Measurements from ENCODE around the gene ST8SIA2. TPM values are rescaled to one million over a fixed set of nuclear protein-coding genes. Genes with fewer than 3 reads are reported as not detected.

ST8SIA2 gene
- polyA plus RNA-seq, 1 of the 3 experiments (the other 2 are of a cell fraction), result 0.05 TPM

DNA sequence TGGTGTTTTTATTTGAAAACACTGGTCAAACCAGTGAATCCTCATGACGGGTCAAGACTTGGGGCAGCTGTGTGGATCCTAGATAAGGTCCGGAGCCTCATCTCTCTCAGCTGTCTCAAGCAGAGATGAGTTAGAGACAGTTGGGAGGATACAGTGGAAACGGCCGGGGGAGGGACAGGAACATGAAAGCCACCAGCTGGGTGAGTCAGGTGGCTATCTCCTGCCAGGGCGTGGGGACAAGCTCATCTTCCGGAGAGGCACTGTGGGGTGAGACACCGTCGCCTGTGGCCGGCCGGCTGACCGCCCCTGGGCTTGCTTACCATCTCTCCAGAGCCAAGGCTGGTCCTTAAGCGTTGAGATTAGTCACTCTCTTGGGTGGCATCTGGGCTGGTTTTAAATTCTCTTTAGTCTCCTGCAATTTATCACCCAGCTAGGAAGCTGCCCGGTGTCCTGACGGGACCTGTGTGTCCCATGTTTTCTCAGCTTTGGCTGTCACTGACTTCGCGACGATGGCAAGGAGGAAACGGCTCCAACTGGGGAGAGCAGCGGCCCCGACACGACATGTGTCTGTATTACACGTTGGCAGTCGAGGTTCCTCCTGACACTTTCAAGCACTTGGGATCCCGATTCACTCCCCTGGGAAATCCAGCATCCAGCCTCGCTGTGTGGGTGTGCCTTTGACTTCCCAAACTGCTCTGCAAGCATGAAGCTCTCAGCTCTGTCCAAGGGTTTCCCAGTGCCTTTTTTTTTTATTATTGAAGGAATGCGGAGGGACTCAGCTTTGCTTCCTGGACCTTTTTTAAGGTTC is 7.5 kb downstream of the ST8SIA2 start:
- Histone ChIP-seq H3K27ac (ENCODE audit: low read depth in 2 of 2, low read length in 1 of 2) (no peak overlapping the region), H3K4me1 (ENCODE audit: control insufficient read depth in 1 of 2, insufficient read depth in 2 of 2, low read depth in 1 of 2, low read length in 1 of 2) (no peaks in the 10 kb centered on the region), H2AFZ (ENCODE audit: low read depth) (no peak overlapping the region), H3K4me2 (no peak overlapping the region), H3K79me2 (ENCODE audit: insufficient read depth) (no peaks in the 10 kb centered on the region), H3F3A (replicated peaks; ENCODE audit: insufficient read depth) (no peaks in the 10 kb centered on the region), H3K27me3 (ENCODE audit: insufficient read depth) (no peaks in the 10 kb centered on the region), H3K4me3 (ENCODE audit: low read depth in 2 of 2, low read length in 1 of 2) (no peak overlapping the region), H4K20me1 (ENCODE audit: insufficient read depth) (no peaks in the 10 kb centered on the region), H3K9me2 (no peaks in the 10 kb centered on the region), H3K9ac (no peak overlapping the region), H3K9me3 (no peaks in the 10 kb centered on the region), H3K36me3 (replicated peaks in 1 of 2; ENCODE audit: control insufficient read depth in 1 of 2, insufficient read depth in 2 of 2, low read length in 1 of 2) (no peaks in the 10 kb centered on the region)
- no peak for DNase-seq
- POLR2A ChIA-PET, result no interaction called here
- 58% methylated on average over 24 of the region's 26 CpGs for WGBS (ENCODE audit: low lambda C conversion rate)
- no peak for TF ChIP-seq CHD2 (IDR thresholded peaks at IDR 0.05; ENCODE audit: low read length, partially characterized antibody)
- no peak for TF ChIP-seq RAD21 (IDR thresholded peaks at IDR 0.05; ENCODE audit: low read length)
- no peak for TF ChIP-seq GATA2 (CRISPR knock-in tag; IDR thresholded peaks at IDR 0.05)
- no peak for TF ChIP-seq MEF2A (IDR thresholded peaks at IDR 0.05; ENCODE audit: borderline replicate concordance, low read depth)
- no peak for TF ChIP-seq GABPA (IDR thresholded peaks at IDR 0.05; ENCODE audit: low read depth)
- TF ChIP-seq, protein P1, sequence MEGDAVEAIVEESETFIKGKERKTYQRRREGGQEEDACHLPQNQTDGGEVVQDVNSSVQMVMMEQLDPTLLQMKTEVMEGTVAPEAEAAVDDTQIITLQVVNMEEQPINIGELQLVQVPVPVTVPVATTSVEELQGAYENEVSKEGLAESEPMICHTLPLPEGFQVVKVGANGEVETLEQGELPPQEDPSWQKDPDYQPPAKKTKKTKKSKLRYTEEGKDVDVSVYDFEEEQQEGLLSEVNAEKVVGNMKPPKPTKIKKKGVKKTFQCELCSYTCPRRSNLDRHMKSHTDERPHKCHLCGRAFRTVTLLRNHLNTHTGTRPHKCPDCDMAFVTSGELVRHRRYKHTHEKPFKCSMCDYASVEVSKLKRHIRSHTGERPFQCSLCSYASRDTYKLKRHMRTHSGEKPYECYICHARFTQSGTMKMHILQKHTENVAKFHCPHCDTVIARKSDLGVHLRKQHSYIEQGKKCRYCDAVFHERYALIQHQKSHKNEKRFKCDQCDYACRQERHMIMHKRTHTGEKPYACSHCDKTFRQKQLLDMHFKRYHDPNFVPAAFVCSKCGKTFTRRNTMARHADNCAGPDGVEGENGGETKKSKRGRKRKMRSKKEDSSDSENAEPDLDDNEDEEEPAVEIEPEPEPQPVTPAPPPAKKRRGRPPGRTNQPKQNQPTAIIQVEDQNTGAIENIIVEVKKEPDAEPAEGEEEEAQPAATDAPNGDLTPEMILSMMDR (IDR thresholded peaks at IDR 0.05), result no peak
- TF ChIP-seq, protein P2, sequence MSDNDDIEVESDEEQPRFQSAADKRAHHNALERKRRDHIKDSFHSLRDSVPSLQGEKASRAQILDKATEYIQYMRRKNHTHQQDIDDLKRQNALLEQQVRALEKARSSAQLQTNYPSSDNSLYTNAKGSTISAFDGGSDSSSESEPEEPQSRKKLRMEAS (IDR thresholded peaks at IDR 0.05; ENCODE audit: low read depth), result no peak
- TF ChIP-seq SIN3A (IDR thresholded peaks at IDR 0.05; ENCODE audit: borderline replicate concordance, low read depth, low read length), result no peak
- TF ChIP-seq RFX5 (IDR thresholded peaks at IDR 0.05; ENCODE audit: low read length), result no peak
- no peak for TF ChIP-seq NRF1 (IDR thresholded peaks at IDR 0.05; ENCODE audit: low read depth, low read length)
- TF ChIP-seq, protein P3, sequence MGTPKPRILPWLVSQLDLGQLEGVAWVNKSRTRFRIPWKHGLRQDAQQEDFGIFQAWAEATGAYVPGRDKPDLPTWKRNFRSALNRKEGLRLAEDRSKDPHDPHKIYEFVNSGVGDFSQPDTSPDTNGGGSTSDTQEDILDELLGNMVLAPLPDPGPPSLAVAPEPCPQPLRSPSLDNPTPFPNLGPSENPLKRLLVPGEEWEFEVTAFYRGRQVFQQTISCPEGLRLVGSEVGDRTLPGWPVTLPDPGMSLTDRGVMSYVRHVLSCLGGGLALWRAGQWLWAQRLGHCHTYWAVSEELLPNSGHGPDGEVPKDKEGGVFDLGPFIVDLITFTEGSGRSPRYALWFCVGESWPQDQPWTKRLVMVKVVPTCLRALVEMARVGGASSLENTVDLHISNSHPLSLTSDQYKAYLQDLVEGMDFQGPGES (IDR thresholded peaks at IDR 0.05; ENCODE audit: low read depth, low read length), result no peak
- no peak for TF ChIP-seq RCOR1 (IDR thresholded peaks at IDR 0.05; ENCODE audit: low read length)
- TF ChIP-seq, protein P4, sequence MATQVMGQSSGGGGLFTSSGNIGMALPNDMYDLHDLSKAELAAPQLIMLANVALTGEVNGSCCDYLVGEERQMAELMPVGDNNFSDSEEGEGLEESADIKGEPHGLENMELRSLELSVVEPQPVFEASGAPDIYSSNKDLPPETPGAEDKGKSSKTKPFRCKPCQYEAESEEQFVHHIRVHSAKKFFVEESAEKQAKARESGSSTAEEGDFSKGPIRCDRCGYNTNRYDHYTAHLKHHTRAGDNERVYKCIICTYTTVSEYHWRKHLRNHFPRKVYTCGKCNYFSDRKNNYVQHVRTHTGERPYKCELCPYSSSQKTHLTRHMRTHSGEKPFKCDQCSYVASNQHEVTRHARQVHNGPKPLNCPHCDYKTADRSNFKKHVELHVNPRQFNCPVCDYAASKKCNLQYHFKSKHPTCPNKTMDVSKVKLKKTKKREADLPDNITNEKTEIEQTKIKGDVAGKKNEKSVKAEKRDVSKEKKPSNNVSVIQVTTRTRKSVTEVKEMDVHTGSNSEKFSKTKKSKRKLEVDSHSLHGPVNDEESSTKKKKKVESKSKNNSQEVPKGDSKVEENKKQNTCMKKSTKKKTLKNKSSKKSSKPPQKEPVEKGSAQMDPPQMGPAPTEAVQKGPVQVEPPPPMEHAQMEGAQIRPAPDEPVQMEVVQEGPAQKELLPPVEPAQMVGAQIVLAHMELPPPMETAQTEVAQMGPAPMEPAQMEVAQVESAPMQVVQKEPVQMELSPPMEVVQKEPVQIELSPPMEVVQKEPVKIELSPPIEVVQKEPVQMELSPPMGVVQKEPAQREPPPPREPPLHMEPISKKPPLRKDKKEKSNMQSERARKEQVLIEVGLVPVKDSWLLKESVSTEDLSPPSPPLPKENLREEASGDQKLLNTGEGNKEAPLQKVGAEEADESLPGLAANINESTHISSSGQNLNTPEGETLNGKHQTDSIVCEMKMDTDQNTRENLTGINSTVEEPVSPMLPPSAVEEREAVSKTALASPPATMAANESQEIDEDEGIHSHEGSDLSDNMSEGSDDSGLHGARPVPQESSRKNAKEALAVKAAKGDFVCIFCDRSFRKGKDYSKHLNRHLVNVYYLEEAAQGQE (IDR thresholded peaks at IDR 0.05; ENCODE audit: low read depth, low read length), result no peak
- CTCF ChIA-PET, result interaction anchor here (1.3 to 2.1 kb wide), 2 partner anchors 121 to 314 kb away, joined by 4 to 5 read pairs; no protein-coding TSS in a partner anchor
